GM19455 (cell line): ENCODE results near the gene IGF1.
"Not testable (repeated sequence)": the region's sequence is repeated elsewhere in the genome, so short reads cannot be mapped to it uniquely, and the experiment has no call there.

Experiments used
- ATAC-seq: cut with Tn5 transposase; IDR thresholded peaks from one replicate; pipeline ENCODE4 v1.9.1; 2021; ENCODE audit not compliant: unreplicated experiment

IGF1 gene

DNA sequence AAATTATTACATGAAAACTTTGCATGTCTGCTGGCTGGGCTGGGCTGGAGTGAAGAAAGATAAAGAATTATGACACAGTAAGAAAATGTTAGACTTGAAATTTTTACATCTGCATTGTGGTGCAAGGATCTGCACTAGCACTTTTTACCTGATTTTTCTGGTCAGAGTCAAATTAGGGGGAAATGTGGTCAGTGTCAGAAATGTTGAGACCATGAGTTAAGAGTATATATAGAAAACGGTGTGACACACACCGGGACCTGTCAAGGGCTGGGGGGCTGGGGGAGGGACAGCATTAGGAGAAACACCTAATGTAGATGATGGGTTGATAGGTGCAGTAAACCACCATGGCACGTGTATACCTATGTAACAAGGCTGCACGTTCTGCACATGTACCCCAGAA, 90.3 kb downstream of the IGF1 start:
- ATAC-seq = no peak

- ATAC-seq = no peak
These were observed 91.9 kb downstream of the IGF1 start for GRCh38 chr12:102388469-102388868.

- no peak for ATAC-seq
These were observed 95.0 kb downstream of the IGF1 start for GRCh38 chr12:102385343-102385742.

DNA sequence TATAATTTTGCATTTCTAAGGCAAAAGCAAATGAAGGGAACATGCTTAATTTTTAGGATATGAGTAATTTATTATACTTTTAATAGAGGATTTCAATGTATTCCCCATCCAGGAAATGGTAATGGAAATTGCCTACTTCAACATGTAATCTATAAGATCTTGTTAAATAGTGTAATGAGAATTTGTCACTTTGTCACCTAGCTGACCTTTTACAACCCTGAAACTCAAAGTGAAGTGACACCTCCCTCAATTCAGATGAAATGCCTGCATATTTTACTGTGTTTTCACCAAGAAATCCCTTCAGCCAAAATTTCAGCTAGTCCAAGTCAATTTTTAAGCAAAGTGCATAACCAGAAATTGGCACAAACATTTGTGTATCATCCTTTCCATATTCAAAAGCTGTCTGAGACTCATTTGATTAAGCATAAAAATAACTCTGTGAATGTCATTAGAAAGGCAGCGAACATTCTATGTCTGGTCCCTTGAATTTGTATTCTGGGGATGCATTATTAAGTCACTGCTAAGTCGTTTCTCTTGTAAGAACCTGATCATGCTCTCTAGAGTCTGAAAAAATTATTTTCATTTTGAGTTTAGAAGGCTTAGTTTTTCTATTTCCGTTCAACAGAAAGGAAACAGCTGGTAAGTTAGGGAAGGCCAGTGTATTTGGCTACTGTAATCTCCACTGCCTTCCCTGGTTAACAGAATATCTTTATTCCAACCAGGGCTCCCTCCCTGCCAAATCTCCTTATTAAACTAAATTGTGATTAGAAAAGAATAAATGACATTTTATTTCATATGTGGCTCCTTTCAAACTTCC, 100.8 kb downstream of the IGF1 start:
- ATAC-seq = no peak

DNA sequence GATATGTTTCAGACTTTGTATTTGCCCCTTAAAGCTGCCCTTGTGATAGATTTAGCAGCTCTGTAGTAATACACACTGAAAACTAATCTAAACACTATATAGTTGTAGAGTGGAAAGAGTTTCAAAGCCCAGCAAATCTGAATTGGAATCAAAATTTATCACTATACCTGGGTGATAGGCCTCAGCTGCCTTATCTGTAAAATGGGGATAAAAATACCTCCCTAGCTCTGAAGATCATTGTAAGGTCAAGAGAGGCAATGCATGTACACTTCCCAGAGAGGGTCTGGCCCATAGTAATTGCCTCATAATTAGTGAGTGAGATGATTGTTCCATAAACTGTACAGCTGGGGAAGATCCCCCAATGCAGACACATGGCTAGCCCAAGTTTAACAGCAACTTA, 103.6 kb downstream of the IGF1 start:
- ATAC-seq = no peak

DNA sequence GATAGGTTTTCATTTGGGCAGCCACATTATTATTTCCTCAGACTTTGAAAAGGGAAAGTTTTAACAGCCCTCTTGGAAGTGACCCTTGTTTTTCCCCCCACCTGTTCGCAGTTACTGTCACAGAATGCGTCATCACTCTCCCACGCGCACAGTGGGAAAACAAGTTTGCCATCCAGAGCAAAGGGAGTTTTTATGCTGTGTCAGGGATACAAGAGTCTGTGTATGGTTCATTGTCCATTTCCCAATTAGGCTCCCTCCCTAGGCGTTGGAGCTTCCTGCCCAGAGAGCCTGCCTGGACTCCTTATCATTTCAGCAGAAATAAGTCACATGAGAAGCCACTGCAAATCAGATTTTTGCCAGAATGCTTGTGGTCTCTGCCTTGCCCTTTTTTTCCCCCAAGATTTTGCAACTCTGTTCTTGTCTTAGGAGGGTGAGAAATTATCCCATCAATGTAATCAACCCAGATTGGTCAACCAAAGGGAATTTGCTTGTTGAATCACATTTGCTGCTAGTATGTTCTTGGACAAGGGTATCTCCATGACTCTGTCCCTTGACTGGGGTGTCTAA, 104.1 kb downstream of the IGF1 start:
- ATAC-seq = no peak

DNA sequence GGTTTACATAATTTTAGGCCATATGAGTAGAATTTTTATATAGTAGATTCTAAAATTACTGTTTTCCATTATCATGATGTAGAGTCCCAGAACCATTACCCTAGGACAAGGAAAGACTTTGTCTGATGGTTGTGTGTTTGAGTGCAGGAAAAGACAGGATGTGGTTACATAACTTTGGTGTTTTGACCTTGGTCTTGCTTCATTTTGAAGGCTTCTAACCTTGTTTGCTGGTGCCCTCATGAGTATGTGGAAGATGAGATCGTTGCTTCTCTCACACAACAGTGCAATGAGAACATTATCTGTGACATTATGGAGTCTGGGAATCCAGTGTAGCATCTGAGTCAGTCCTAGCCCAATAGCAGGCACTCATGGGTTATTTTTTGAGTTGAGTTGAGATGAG, 106.2 kb downstream of the IGF1 start:
- ATAC-seq = no peak

DNA sequence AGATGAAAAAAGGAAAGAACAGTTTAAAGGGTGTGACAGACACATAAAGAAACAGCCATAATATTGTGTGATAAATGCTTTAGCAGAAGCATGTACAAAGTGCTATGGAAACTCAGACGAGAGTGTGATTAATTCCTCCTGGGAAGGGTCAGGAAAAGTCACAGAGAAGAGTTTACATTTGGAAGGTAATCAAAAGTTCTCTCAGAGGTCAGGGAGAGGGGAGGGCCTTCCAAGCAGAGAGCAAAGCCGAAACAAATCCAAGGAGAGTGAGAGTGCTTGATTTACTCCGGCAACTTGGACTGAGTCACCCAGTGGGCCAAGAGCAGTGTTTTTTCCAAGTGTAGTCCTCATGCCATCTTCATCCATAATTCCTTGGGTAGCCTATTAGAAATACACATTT, 108.3 kb downstream of the IGF1 start:
- ATAC-seq = no peak

GRCh38 chr12:102371165-102371564, 109.2 kb downstream of the IGF1 start:
- ATAC-seq = no peak

DNA sequence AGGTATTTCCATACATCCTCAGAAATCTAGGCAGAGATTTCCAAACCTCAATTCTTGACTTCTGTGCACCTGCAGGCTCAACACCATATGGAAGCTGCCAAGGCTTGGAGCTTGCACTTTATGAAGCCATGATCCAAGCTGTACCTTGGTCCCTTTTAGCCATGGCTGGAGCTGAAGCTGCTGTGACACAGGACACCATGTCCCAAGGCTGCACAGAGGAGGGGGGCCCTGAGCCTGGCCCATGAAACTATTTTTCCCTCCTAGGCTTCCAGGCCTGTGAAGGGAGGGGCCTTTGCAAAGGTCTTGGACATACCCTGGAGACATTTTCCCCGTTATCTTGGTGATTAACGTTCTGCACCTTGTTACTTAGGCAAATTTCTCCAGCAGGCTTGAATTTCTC, 110.5 kb downstream of the IGF1 start:
- ATAC-seq = no peak

DNA sequence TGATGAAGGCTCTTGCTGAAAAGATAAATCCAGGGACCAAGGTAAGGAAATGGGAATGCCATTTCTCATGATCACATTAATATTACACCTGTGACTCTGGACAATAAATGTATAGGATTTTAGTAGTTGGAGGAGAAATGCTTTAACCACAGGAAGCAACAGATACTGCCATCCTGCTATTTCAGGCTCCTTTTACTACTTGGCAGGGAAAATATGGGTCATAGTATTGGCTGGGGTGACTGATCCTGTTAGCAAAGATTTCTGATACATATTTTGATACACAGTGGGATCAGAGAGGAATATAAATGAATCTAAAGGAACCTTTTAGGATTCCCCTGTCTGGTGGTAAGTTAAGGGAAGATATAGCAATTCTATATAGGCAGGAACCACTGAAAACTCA, 115.0 kb downstream of the IGF1 start:
- ATAC-seq = no peak

- ATAC-seq = no peak
These were observed 115.7 kb downstream of the IGF1 start for GRCh38 chr12:102364709-102365108.

- no peak for ATAC-seq
These were observed 123.7 kb downstream of the IGF1 start for GRCh38 chr12:102356690-102357089.

DNA sequence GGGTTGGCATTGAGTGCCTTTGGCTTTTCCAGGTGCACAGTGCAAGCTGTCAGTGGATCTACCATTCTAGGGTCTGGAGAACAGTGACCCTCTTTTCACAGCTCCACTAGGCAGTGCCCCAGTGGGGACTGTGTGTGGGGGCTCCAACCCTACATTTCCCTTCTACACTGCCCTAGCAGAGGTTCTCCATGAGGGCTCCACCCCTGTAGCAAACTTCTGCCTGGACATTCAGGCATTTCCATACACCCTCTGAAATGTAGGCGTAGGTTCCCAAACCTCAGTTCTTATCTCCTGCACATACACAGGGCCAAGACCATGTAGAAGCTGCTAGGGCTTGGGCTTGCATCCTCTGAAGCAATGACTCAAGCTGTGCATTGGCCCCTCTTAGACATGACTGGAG, 126.1 kb downstream of the IGF1 start:
- ATAC-seq = not testable (repeated sequence)

DNA sequence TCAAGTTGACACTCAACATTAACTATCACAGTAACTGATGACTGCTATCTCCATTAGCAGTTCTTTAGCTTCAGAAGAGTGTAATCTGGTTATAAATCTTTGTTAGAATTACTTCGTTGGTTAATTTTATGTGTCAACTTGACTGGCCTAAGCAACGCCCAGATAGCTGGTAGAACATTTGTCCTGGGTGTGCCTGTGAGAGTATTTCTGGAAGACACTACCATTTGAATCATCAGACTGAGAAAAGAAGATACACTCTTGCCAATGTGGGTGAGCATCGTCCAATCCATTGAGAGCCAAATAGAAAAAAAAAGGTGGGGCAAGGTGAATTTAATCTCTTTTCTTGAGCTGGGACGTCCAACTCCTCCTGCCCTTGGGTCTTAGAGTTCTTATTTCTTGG, 129.0 kb downstream of the IGF1 start:
- no peak for ATAC-seq

- ATAC-seq = no peak
These were observed 130.3 kb downstream of the IGF1 start for GRCh38 chr12:102350070-102350469.

- no peak for ATAC-seq
These were observed 131.3 kb downstream of the IGF1 start for GRCh38 chr12:102349079-102349478.

GRCh38 chr12:102347811-102348210, 132.6 kb downstream of the IGF1 start:
- no peak for ATAC-seq
